ENCODE measurements around the gene SOST.
"Not testable (repeated sequence)": the region's sequence is repeated elsewhere in the genome, so short reads cannot be mapped to it uniquely, and the experiment has no call there.

Gene SOST

DNA sequence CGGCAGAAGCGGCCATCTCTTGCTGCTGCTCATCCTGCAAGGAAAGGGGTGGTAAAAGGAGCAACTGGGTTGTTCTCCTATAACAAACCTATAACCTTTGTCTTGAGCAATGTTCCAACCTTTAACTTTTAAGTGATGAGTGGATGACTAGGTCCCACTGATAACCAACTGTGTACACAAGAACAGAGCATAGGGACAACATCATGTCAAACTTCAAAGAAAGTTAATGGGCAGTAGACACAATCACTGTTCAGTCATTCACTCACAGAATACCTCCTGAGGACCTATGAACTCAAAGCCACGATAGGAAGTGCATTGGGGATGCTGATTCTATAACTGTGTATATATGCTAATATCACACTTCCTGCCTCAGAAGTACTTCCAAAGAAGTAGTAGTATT, 43.3 kb upstream of the SOST start:
- no peak overlapping the region for H3K14ac ChIP-seq (ENCODE audit: low read length in 2 of 2)
- WGBS = no CpG with 5 or more reads among the region's 3 CpGs
- DNase-seq = no peak

GRCh38 chr17:43800736-43801135, 42.1 kb upstream of the SOST start:
- H3K79me1 ChIP-seq (replicated peaks; ENCODE audit: low read length, poor library complexity, severe bottlenecking) = no peaks in the 10 kb centered on the region
- no peak overlapping the region for H2BK120ac ChIP-seq (ENCODE audit: low read depth, low read length)
- H2BK5ac ChIP-seq (ENCODE audit: low read depth, low read length, poor library complexity, severe bottlenecking) = no peak overlapping the region
- H3K23ac ChIP-seq (ENCODE audit: low read length in 2 of 2) = no peak overlapping the region
- no peak overlapping the region for H2AFZ ChIP-seq (ENCODE audit: low read depth, low read length)
- no peak overlapping the region for H3K4ac ChIP-seq (ENCODE audit: low read depth in 1 of 2, low read length in 2 of 2)
- no peak overlapping the region for H2AK5ac ChIP-seq (ENCODE audit: low read length, severe bottlenecking)
- no peaks in the 10 kb centered on the region for H3K27me3 ChIP-seq (ENCODE audit: control insufficient read depth in 1 of 2, insufficient read depth in 1 of 2, low read length in 2 of 2)
- H3K36me3 ChIP-seq (ENCODE audit: control insufficient read depth in 1 of 2, insufficient read depth in 2 of 2, low read depth in 1 of 2, low read length in 2 of 2) = peaks cover 9 to 56% of the 10 kb centered on the region in 2 experiments
- H3K4me2 ChIP-seq (ENCODE audit: low read length, poor library complexity, severe bottlenecking) = no peak overlapping the region
- DNase-seq = no peak
- H4K8ac ChIP-seq (ENCODE audit: low read length) = no peak overlapping the region
- no peak overlapping the region for H3K14ac ChIP-seq (ENCODE audit: low read length in 2 of 2)
- H3K9ac ChIP-seq (ENCODE audit: low read length) = no peak overlapping the region
- H2BK12ac ChIP-seq (ENCODE audit: low read length in 2 of 2) = no peak overlapping the region
- H2BK15ac ChIP-seq (ENCODE audit: low read depth, poor library complexity, severe bottlenecking) = no peak overlapping the region
- no peaks in the 10 kb centered on the region for H3K4me1 ChIP-seq (ENCODE audit: control insufficient read depth, insufficient read depth, low read depth, low read length)
- H3K18ac ChIP-seq (ENCODE audit: low read depth in 1 of 2, low read length in 2 of 2) = no peak overlapping the region
- no peak overlapping the region for H3K4me3 ChIP-seq (ENCODE audit: insufficient read depth in 1 of 2, low read depth in 1 of 2, low read length in 2 of 2)
- H4K91ac ChIP-seq (ENCODE audit: low read length) = no peak overlapping the region
- 95% methylated on average over 3 of the region's 3 CpGs for WGBS
- H3K27ac ChIP-seq (ENCODE audit: low read length, poor library complexity, severe bottlenecking) = no peak overlapping the region
- H3K9me3 ChIP-seq (ENCODE audit: control insufficient read depth, low read length) = no peaks in the 10 kb centered on the region

More for the DNA sequence above, 43.3 kb upstream of the SOST start:
- H2AK5ac ChIP-seq (ENCODE audit: low read length, severe bottlenecking) = no peak overlapping the region
- no peak overlapping the region for H4K8ac ChIP-seq (ENCODE audit: low read length)
- no peak overlapping the region for H4K91ac ChIP-seq (ENCODE audit: low read length)
- no peaks in the 10 kb centered on the region for H3K27me3 ChIP-seq (ENCODE audit: control insufficient read depth in 1 of 2, insufficient read depth in 1 of 2, low read length in 2 of 2)
- H3K4me2 ChIP-seq (ENCODE audit: low read length, poor library complexity, severe bottlenecking) = no peak overlapping the region
- no peak overlapping the region for H3K27ac ChIP-seq (ENCODE audit: low read length, poor library complexity, severe bottlenecking)
- no peak overlapping the region for H2BK120ac ChIP-seq (ENCODE audit: low read depth, low read length)
- no peaks in the 10 kb centered on the region for H3K9me3 ChIP-seq (ENCODE audit: control insufficient read depth, low read length)
- H2AFZ ChIP-seq (ENCODE audit: low read depth, low read length) = no peak overlapping the region
- no peak overlapping the region for H3K18ac ChIP-seq (ENCODE audit: low read depth in 1 of 2, low read length in 2 of 2)
- H3K4me1 ChIP-seq (ENCODE audit: control insufficient read depth, insufficient read depth, low read depth, low read length) = no peaks in the 10 kb centered on the region
- H3K79me1 ChIP-seq (replicated peaks; ENCODE audit: low read length, poor library complexity, severe bottlenecking) = no peaks in the 10 kb centered on the region
- H3K36me3 ChIP-seq (ENCODE audit: control insufficient read depth in 1 of 2, insufficient read depth in 2 of 2, low read depth in 1 of 2, low read length in 2 of 2) = peaks cover 9 to 64% of the 10 kb centered on the region in 2 experiments
- no peak overlapping the region for H2BK5ac ChIP-seq (ENCODE audit: low read depth, low read length, poor library complexity, severe bottlenecking)
- no peak overlapping the region for H2BK12ac ChIP-seq (ENCODE audit: low read length in 2 of 2)
- no peak overlapping the region for H3K4me3 ChIP-seq (ENCODE audit: insufficient read depth in 1 of 2, low read depth in 1 of 2, low read length in 2 of 2)
- H2BK15ac ChIP-seq (ENCODE audit: low read depth, poor library complexity, severe bottlenecking) = no peak overlapping the region
- H3K23ac ChIP-seq (ENCODE audit: low read length in 2 of 2) = no peak overlapping the region
- no peak overlapping the region for H3K4ac ChIP-seq (ENCODE audit: low read depth in 1 of 2, low read length in 2 of 2)
- no peak overlapping the region for H3K9ac ChIP-seq (ENCODE audit: low read length)

GRCh38 chr17:43799047-43799446, 40.5 kb upstream of the SOST start:
- Histone ChIP-seq H3K4me3 (ENCODE audit: insufficient read depth in 1 of 2, low read depth in 1 of 2, low read length in 2 of 2) (no peak overlapping the region), H3K27me3 (ENCODE audit: control insufficient read depth in 1 of 2, insufficient read depth in 1 of 2, low read length in 2 of 2) (no peaks in the 10 kb centered on the region), H3K4ac (ENCODE audit: low read depth in 1 of 2, low read length in 2 of 2) (no peak overlapping the region), H3K14ac (ENCODE audit: low read length in 2 of 2) (no peak overlapping the region), H3K36me3 (ENCODE audit: control insufficient read depth in 1 of 2, insufficient read depth in 2 of 2, low read depth in 1 of 2, low read length in 2 of 2) (peaks cover 6 to 40% of the 10 kb centered on the region in 2 experiments), H4K8ac (ENCODE audit: low read length) (no peak overlapping the region), H3K79me1 (replicated peaks; ENCODE audit: low read length, poor library complexity, severe bottlenecking) (no peaks in the 10 kb centered on the region), H2BK5ac (ENCODE audit: low read depth, low read length, poor library complexity, severe bottlenecking) (no peak overlapping the region), H2BK15ac (ENCODE audit: low read depth, poor library complexity, severe bottlenecking) (no peak overlapping the region), H3K4me2 (ENCODE audit: low read length, poor library complexity, severe bottlenecking) (no peak overlapping the region), H2BK120ac (ENCODE audit: low read depth, low read length) (no peak overlapping the region), H3K18ac (ENCODE audit: low read depth in 1 of 2, low read length in 2 of 2) (no peak overlapping the region), H3K23ac (ENCODE audit: low read length in 2 of 2) (no peak overlapping the region), H2BK12ac (ENCODE audit: low read length in 2 of 2) (no peak overlapping the region), H2AK5ac (ENCODE audit: low read length, severe bottlenecking) (no peak overlapping the region), H2AFZ (ENCODE audit: low read depth, low read length) (no peak overlapping the region), H3K9me3 (ENCODE audit: control insufficient read depth, low read length) (no peaks in the 10 kb centered on the region), H3K9ac (ENCODE audit: low read length) (no peak overlapping the region), H3K4me1 (ENCODE audit: control insufficient read depth, insufficient read depth, low read depth, low read length) (no peaks in the 10 kb centered on the region), H4K91ac (ENCODE audit: low read length) (no peak overlapping the region), H3K27ac (ENCODE audit: low read length, poor library complexity, severe bottlenecking) (no peak overlapping the region)
- DNase-seq = no peak
- no CpG with 5 or more reads among the region's 2 CpGs for WGBS

GRCh38 chr17:43798024-43798423, 39.4 kb upstream of the SOST start:
- not testable (repeated sequence) for H3K18ac ChIP-seq (ENCODE audit: low read depth in 1 of 2, low read length in 2 of 2); H2AK5ac ChIP-seq (ENCODE audit: low read length, severe bottlenecking); H2BK120ac ChIP-seq (ENCODE audit: low read depth, low read length); H2AFZ ChIP-seq (ENCODE audit: low read depth, low read length); H3K4me3 ChIP-seq (ENCODE audit: insufficient read depth in 1 of 2, low read depth in 1 of 2, low read length in 2 of 2); H2BK5ac ChIP-seq (ENCODE audit: low read depth, low read length, poor library complexity, severe bottlenecking); H3K23ac ChIP-seq (ENCODE audit: low read length in 2 of 2); H2BK15ac ChIP-seq (ENCODE audit: low read depth, poor library complexity, severe bottlenecking); H3K27me3 ChIP-seq (ENCODE audit: control insufficient read depth in 1 of 2, insufficient read depth in 1 of 2, low read length in 2 of 2); DNase-seq; H2BK12ac ChIP-seq (ENCODE audit: low read length in 2 of 2); H4K8ac ChIP-seq (ENCODE audit: low read length); H3K4me1 ChIP-seq (ENCODE audit: control insufficient read depth, insufficient read depth, low read depth, low read length); H3K79me1 ChIP-seq (replicated peaks; ENCODE audit: low read length, poor library complexity, severe bottlenecking); H3K4me2 ChIP-seq (ENCODE audit: low read length, poor library complexity, severe bottlenecking); H3K4ac ChIP-seq (ENCODE audit: low read depth in 1 of 2, low read length in 2 of 2); H4K91ac ChIP-seq (ENCODE audit: low read length); H3K9me3 ChIP-seq (ENCODE audit: control insufficient read depth, low read length); H3K14ac ChIP-seq (ENCODE audit: low read length in 2 of 2); H3K27ac ChIP-seq (ENCODE audit: low read length, poor library complexity, severe bottlenecking); H3K9ac ChIP-seq (ENCODE audit: low read length)
- peaks cover 3 to 31% of the 10 kb centered on the region in 2 experiments for H3K36me3 ChIP-seq (ENCODE audit: control insufficient read depth in 1 of 2, insufficient read depth in 2 of 2, low read depth in 1 of 2, low read length in 2 of 2)
- WGBS = 94% methylated on average over 9 of the region's 9 CpGs
